ENCODE data around the gene CCL25.

GRCh38 chr19:8089664-8090601 is 37.4 kb downstream of the CCL25 start:
- TF ChIP-seq CTCF (tag by site-specific recombination; IDR thresholded peaks at IDR 0.05), result no peak
- no peak for TF ChIP-seq ZNF580 (tag by site-specific recombination; IDR thresholded peaks at IDR 0.05)
- TF ChIP-seq ZNF112 (tag by site-specific recombination; IDR thresholded peaks at IDR 0.05), result no peak
- no peak for TF ChIP-seq ZNF24 (tag by site-specific recombination; IDR thresholded peaks at IDR 0.05)
- no peak for TF ChIP-seq KLF10 (tag by site-specific recombination; IDR thresholded peaks at IDR 0.05)
- no peak for TF ChIP-seq ZNF37A (tag by site-specific recombination; IDR thresholded peaks at IDR 0.05)
- TF ChIP-seq ZFP41 (tag by site-specific recombination; IDR thresholded peaks at IDR 0.05; ENCODE audit: borderline replicate concordance), result no peak
- TF ChIP-seq ZNF274 (IDR thresholded peaks at IDR 0.05; ENCODE audit: low read length), result no peak
- TF ChIP-seq ZNF274 (tag by site-specific recombination; IDR thresholded peaks at IDR 0.05; ENCODE audit: borderline replicate concordance), result no peak
- no peak for TF ChIP-seq ZNF266 (tag by site-specific recombination; IDR thresholded peaks at IDR 0.05; ENCODE audit: low read depth)

Measured in HEK293 (cell line).